Heart left ventricle (tissue), 13 donors: ENCODE measurements around the gene RANBP10.

Experiments used
- POLR2A ChIP-seq, 2 donors: fragments of 450-650 bp; IDR thresholded peaks; one replicate each; pipeline ENCODE4 v1.6.1; 2017; ENCODE audit warnings: antibody characterized with exemption in 2 of 2, mild to moderate bottlenecking in 2 of 2, moderate library complexity in 2 of 2
- TF ChIP-seq, protein P1 (sequence below), 12 donors: fragments of 200-600 bp; sonication (generic) in 4 of 12; IDR thresholded peaks; one replicate each; pipeline versions ENCODE4 v1.5.0 to v1.8.0; 2018 to 2022; ENCODE audit warnings: antibody characterized with exemption in 12 of 12, mild to moderate bottlenecking in 5 of 12
- donor health status: ischemic (EF 13 %, LVEDD 7.1; RV severe dilation, severe dysfunction).
- donor health status: DM: no; HTN: yes; CAD: no.
- donor health status: DM: no; HTN: no; CAD: no.
- donor health status: ischemic (EF 25% LVEDD 6.9; RV normal size, moderate dysfunction).
- donor health status: ischemic (EF 25% LVEDD 5.7; RV mildly dilated, moderate dysfunction).
- donor health status: ischemic (EF 35%, LVEDD 5.7; RV mildly dilated, moderate dysfunction).
- donor health status: nonischemic (EF 11% LVEDD 7.7; RV severe dilation, severe dysfunction).
- donor health status: DM: yes; HTN: yes; CAD: no.
- donor health status: PGD.
- donor health status: ischemic (EF 29% LVEDD 5.4; RV normal size, mild dysfunction).
- donor health status: nonischemic (EF 23%, LVEDD 6.1; RV moderate dilation, normal function).

DNA sequence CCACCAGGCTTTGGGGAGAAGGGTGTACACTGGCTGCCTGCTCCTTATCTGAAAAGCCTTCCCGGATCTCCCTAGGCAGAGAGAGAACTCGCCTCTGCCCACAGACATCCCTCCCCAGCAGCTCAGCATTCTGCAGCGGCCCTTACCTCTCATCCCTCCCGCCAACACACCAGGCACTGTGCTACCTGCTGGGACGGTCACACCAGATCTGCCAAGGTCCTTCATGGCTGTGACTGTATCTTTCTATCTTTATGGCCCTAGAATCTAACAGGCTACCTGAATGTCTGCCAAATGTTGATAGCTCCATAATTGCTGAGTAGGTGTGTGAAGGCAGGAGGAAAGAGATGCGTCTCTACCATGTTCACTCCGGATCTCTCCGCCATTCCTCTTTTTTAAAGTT, 8.2 kb upstream of the RANBP10 start:
- TF ChIP-seq, protein P1, sequence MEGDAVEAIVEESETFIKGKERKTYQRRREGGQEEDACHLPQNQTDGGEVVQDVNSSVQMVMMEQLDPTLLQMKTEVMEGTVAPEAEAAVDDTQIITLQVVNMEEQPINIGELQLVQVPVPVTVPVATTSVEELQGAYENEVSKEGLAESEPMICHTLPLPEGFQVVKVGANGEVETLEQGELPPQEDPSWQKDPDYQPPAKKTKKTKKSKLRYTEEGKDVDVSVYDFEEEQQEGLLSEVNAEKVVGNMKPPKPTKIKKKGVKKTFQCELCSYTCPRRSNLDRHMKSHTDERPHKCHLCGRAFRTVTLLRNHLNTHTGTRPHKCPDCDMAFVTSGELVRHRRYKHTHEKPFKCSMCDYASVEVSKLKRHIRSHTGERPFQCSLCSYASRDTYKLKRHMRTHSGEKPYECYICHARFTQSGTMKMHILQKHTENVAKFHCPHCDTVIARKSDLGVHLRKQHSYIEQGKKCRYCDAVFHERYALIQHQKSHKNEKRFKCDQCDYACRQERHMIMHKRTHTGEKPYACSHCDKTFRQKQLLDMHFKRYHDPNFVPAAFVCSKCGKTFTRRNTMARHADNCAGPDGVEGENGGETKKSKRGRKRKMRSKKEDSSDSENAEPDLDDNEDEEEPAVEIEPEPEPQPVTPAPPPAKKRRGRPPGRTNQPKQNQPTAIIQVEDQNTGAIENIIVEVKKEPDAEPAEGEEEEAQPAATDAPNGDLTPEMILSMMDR (IDR thresholded peaks at IDR 0.05): no peak
- TF ChIP-seq POLR2A (IDR thresholded peaks at IDR 0.05): no peak
